ENCODE measurements around the gene LGALS9. TPM values are rescaled to one million over a fixed set of nuclear protein-coding genes. Genes with fewer than 3 reads are reported as not detected.

Gene LGALS9
- total RNA-seq, 1 donor from 2014 or later: 4.5 TPM

Other genes starting within 250 kb of the LGALS9 start
- 56.0 and 63.4 TPM in 2 replicates for gene KSR1, start 174.7 kb upstream of the LGALS9 start, total RNA-seq
- not detected in 2 replicates for gene NOS2, start 169.3 kb downstream of the LGALS9 start, total RNA-seq

All from osteocyte (in vitro differentiated cells).